HK-2 (cell line): ENCODE results near the gene ANKLE1.
A peak's percentile ranks its signal among the peaks of the same experiment; 100 is the strongest.
"Not testable (repeated sequence)": the region's sequence is repeated elsewhere in the genome, so short reads cannot be mapped to it uniquely, and the experiment has no call there.

Experiments used
- DNase-seq: peaks from one replicate; pipeline ENCODE4 v3.0.0-alpha.2; 2018; ENCODE audit not compliant: unreplicated experiment

ANKLE1 gene

GRCh38 chr19:17283504-17283996 is 1.8 kb downstream of the ANKLE1 start:
- DNase-seq: no peak

- DNase-seq: no peak
Observed at GRCh38 chr19:17285415-17286135, 3.9 kb downstream of the ANKLE1 start.

GRCh38 chr19:17286263-17286662 is 4.6 kb downstream of the ANKLE1 start:
- no peak for DNase-seq

- DNase-seq: no peak
Observed at GRCh38 chr19:17286752-17287151, 5.1 kb downstream of the ANKLE1 start.

- no peak for DNase-seq
Observed at GRCh38 chr19:17289489-17289888, 7.8 kb downstream of the ANKLE1 start.

- DNase-seq: peak; percentile 18
Observed at GRCh38 chr19:17292301-17293074, 10.8 kb downstream of the ANKLE1 start.

- DNase-seq: no peak
Observed at GRCh38 chr19:17293605-17294004, 11.9 kb downstream of the ANKLE1 start.

GRCh38 chr19:17294051-17294891 is 12.6 kb downstream of the ANKLE1 start:
- no peak for DNase-seq

GRCh38 chr19:17295551-17295950 is 13.8 kb downstream of the ANKLE1 start:
- DNase-seq: not testable (repeated sequence)

GRCh38 chr19:17296273-17296672 is 14.6 kb downstream of the ANKLE1 start:
- peak; percentile 55 for DNase-seq

- DNase-seq: no peak
Observed at GRCh38 chr19:17296976-17297375, 15.3 kb downstream of the ANKLE1 start.

GRCh38 chr19:17300992-17301619 is 19.4 kb downstream of the ANKLE1 start:
- no peak for DNase-seq

GRCh38 chr19:17302391-17303166 is 20.9 kb downstream of the ANKLE1 start:
- DNase-seq: no peak

GRCh38 chr19:17303167-17303939 is 21.7 kb downstream of the ANKLE1 start, which contains the start of gene ABHD8:
ABHD8 (minus strand) TSS chr19:17303425; CDS start chr19:17301616, 1,809 bp downstream.
- DNase-seq: peak; percentile 97

- DNase-seq: no peak
Observed at GRCh38 chr19:17303940-17304267, 22.2 kb downstream of the ANKLE1 start.

GRCh38 chr19:17304386-17305215 is 22.9 kb downstream of the ANKLE1 start:
- DNase-seq: no peak

GRCh38 chr19:17305216-17305516 is 23.5 kb downstream of the ANKLE1 start:
- DNase-seq: no peak

- DNase-seq: peak; percentile 99
Observed at GRCh38 chr19:17305517-17306284, 24.0 kb downstream of the ANKLE1 start, which contains the start of gene MRPL34. MRPL34 (plus strand) TSS chr19:17305872; CDS start chr19:17305893, 21 bp downstream.
